H1 (cell line): ENCODE measurements around the gene BMPR1A.

ENCODE experiments used
- SIN3A ChIP-seq, 2 experiments: IDR thresholded peaks in 1 of 2; conservative IDR thresholded peaks in 1 of 2; 2 replicates each; pipeline ENCODE4 v1.6.1; 2011 to 2012; ENCODE audit warnings: low read length in 2 of 2, improper control_type of control experiment in 1 of 2, low read depth in 1 of 2, mild to moderate bottlenecking in 1 of 2
- SRF ChIP-seq: IDR thresholded peaks from 2 replicates; pipeline ENCODE4 v1.6.1; 2011; ENCODE audit warnings: mild to moderate bottlenecking, low read depth, low read length, moderate library complexity
- TF ChIP-seq, protein P1 (sequence below), 3 experiments: IDR thresholded peaks; 1 replicate in 2 of 3; 2 replicates in 1 of 3; pipeline versions ENCODE4 v1.5.1 to v1.6.1; 2011; ENCODE audit warnings: low read length in 3 of 3, mild to moderate bottlenecking in 3 of 3, inconsistent platforms in 2 of 3, low read depth in 1 of 3, moderate library complexity in 1 of 3; ENCODE audit not compliant: insufficient read depth in 1 of 3; ENCODE audit errors: control extremely low read depth in 1 of 3

DNA sequence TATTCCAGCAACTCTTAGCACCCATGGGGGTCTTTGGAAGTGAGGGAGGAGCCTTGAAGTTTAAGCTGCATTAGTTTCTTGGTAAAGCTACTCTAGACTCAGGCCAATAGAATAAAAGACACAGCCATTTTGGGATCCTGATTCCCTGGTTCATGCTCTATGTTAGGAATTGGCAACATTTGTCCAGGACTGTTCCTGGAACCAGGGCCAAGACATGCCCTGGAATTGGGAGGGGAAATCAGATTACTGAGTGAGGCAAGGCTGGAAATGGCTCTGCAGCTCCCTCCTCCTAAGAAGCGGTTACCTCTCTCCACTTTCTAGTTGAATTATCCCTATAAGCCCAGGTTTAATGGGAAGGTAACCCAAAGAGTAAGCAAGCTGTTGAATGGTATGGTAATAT is 14.2 kb upstream of the BMPR1A start:
- no peak for TF ChIP-seq SRF
- TF ChIP-seq, protein P1, sequence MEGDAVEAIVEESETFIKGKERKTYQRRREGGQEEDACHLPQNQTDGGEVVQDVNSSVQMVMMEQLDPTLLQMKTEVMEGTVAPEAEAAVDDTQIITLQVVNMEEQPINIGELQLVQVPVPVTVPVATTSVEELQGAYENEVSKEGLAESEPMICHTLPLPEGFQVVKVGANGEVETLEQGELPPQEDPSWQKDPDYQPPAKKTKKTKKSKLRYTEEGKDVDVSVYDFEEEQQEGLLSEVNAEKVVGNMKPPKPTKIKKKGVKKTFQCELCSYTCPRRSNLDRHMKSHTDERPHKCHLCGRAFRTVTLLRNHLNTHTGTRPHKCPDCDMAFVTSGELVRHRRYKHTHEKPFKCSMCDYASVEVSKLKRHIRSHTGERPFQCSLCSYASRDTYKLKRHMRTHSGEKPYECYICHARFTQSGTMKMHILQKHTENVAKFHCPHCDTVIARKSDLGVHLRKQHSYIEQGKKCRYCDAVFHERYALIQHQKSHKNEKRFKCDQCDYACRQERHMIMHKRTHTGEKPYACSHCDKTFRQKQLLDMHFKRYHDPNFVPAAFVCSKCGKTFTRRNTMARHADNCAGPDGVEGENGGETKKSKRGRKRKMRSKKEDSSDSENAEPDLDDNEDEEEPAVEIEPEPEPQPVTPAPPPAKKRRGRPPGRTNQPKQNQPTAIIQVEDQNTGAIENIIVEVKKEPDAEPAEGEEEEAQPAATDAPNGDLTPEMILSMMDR (IDR thresholded peaks at IDR 0.05; ENCODE audit: control extremely low read depth in 1 of 3, insufficient read depth in 1 of 3, low read depth in 1 of 3, low read length in 3 of 3), result no peak
- TF ChIP-seq SIN3A (conservative IDR thresholded peaks at IDR 0.05 in 1 of 2, IDR thresholded peaks at IDR 0.05 in 1 of 2; ENCODE audit: low read depth in 1 of 2, low read length in 2 of 2), result no peak
